IMR-90 (cell line): ENCODE measurements around the gene GOLIM4. TPM values are rescaled to one million over a fixed set of nuclear protein-coding genes. Genes with fewer than 3 reads are reported as not detected.

Source experiments
- ATAC-seq: fragments of 200-7000 bp; cut with Tn5 transposase; 2 replicates; pipeline ENCODE4 v1.9.1; 2020; ENCODE audit warnings: low read depth, mild to moderate bottlenecking, moderate library complexity
- BruUV-seq: library from RNA; stranded (reverse); fragments of 400-500 nt; replicated peaks from 2 replicates; lab custom pipeline; 2021; lab: Mats Ljungman, UMichigan
- CTCF ChIA-PET: fragments of 300-600 bp; formaldehyde crosslinking; extraction: SDS; loops from one replicate; lab custom pipeline; 2021; ENCODE audit warnings: antibody characterized with exemption; lab: Yijun Ruan, JAX
- POLR2A ChIA-PET: fragments of 300-600 bp; sonication (Branson Sonifier 250); formaldehyde crosslinking; loops from one replicate; lab custom pipeline; 2022; ENCODE audit warnings: antibody characterized with exemption; ENCODE audit not compliant: unreplicated experiment; lab: Charles Lee
- DNase-seq: peaks from one replicate; pipeline ENCODE4 v3.0.0; 2013
- H2AFZ ChIP-seq: replicated peaks from 2 replicates; pipeline ENCODE3; 2013; ENCODE audit warnings: low read length, mild to moderate bottlenecking; ENCODE audit not compliant: poor library complexity
- H2AK5ac ChIP-seq: 2 replicates; pipeline ENCODE4 v1.6.1; 2013; ENCODE audit warnings: low read depth, low read length, inconsistent platforms
- H2AK9ac ChIP-seq: replicated peaks from 2 replicates; pipeline ENCODE3; 2013; ENCODE audit warnings: mild to moderate bottlenecking, low read depth, low read length, moderate library complexity; ENCODE audit not compliant: poor library complexity
- H2BK120ac ChIP-seq: 2 replicates; pipeline ENCODE4 v1.6.1; 2013; ENCODE audit warnings: low read depth, low read length, inconsistent platforms
- H2BK15ac ChIP-seq: 3 replicates; pipeline ENCODE4 v1.6.1; 2013; ENCODE audit warnings: low read depth, low read length, inconsistent platforms
- H2BK20ac ChIP-seq: 2 replicates; pipeline ENCODE4 v1.6.1; 2013; ENCODE audit warnings: low read depth, mild to moderate bottlenecking, inconsistent platforms, low read length, moderate library complexity
- H2BK5ac ChIP-seq: 2 replicates; pipeline ENCODE4 v1.6.1; 2013; ENCODE audit warnings: mild to moderate bottlenecking, low read depth, low read length, inconsistent platforms; ENCODE audit not compliant: poor library complexity, severe bottlenecking
- H3K14ac ChIP-seq: replicated peaks from 2 replicates; pipeline ENCODE4 v1.6.1; 2013; ENCODE audit warnings: low read depth, low read length, inconsistent platforms
- H3K18ac ChIP-seq: 2 replicates; pipeline ENCODE4 v1.6.1; 2013; ENCODE audit warnings: low read depth, low read length, control low read depth
- H3K23ac ChIP-seq: 2 replicates; pipeline ENCODE4 v1.6.1; 2013; ENCODE audit warnings: low read depth, low read length, inconsistent platforms
- H3K27ac ChIP-seq: 2 replicates; pipeline ENCODE4 v1.5.1; 2013; ENCODE audit warnings: mild to moderate bottlenecking, control low read depth, low read length; ENCODE audit not compliant: insufficient read depth
- H3K27me3 ChIP-seq: 2 replicates; pipeline ENCODE4 v1.6.1; 2013; ENCODE audit warnings: low read length; ENCODE audit not compliant: control insufficient read depth, insufficient read depth
- H3K36me3 ChIP-seq: 2 replicates; pipeline ENCODE4 v1.6.1; 2013; ENCODE audit warnings: low read length, mixed read lengths; ENCODE audit not compliant: control insufficient read depth, insufficient read depth
- H3K4ac ChIP-seq: 2 replicates; pipeline ENCODE4 v1.6.1; 2013; ENCODE audit warnings: low read depth, low read length, inconsistent platforms
- H3K4me1 ChIP-seq: 2 replicates; pipeline ENCODE4 v1.6.1; 2013; ENCODE audit warnings: low read length, mixed read lengths; ENCODE audit not compliant: control insufficient read depth, insufficient read depth
- H3K4me2 ChIP-seq: 2 replicates; pipeline ENCODE4 v1.6.1; 2013; ENCODE audit warnings: low read depth, mild to moderate bottlenecking, control low read depth, low read length, moderate library complexity
- H3K4me3 ChIP-seq: 2 replicates; pipeline ENCODE4 v1.5.1; 2013; ENCODE audit warnings: low read depth, mild to moderate bottlenecking, control low read depth, low read length, moderate library complexity; ENCODE audit not compliant: insufficient read depth
- H3K56ac ChIP-seq: 2 replicates; pipeline ENCODE4 v1.6.1; 2013; ENCODE audit warnings: low read length, inconsistent platforms; ENCODE audit not compliant: insufficient read depth; ENCODE audit errors: extremely low read depth
- H3K79me1 ChIP-seq, 2 experiments: 2 replicates each; pipeline ENCODE4 v1.6.1; 2013; ENCODE audit warnings: low read length in 2 of 2, inconsistent platforms in 1 of 2, low read depth in 1 of 2
- H3K9ac ChIP-seq: 2 replicates; pipeline ENCODE4 v1.6.1; 2013; ENCODE audit warnings: low read depth, low read length, control low read depth
- H3K9me1 ChIP-seq: 2 replicates; pipeline ENCODE4 v1.6.1; 2013; ENCODE audit warnings: low read length, inconsistent platforms; ENCODE audit not compliant: insufficient read depth
- H3K9me3 ChIP-seq: 2 replicates; pipeline ENCODE4 v1.6.1; 2013; ENCODE audit warnings: low read length; ENCODE audit not compliant: control insufficient read depth, insufficient read depth
- H4K20me1 ChIP-seq: 2 replicates; pipeline ENCODE4 v1.6.1; 2013; ENCODE audit warnings: low read length, inconsistent platforms; ENCODE audit not compliant: insufficient read depth
- H4K5ac ChIP-seq: 2 replicates; pipeline ENCODE4 v1.6.1; 2013; ENCODE audit warnings: mild to moderate bottlenecking, low read depth, low read length, control low read depth
- H4K8ac ChIP-seq, 2 experiments: 2 replicates each; pipeline ENCODE4 v1.6.1; 2013; ENCODE audit warnings: low read depth in 2 of 2, low read length in 2 of 2, control low read depth in 1 of 2, inconsistent platforms in 1 of 2
- H4K91ac ChIP-seq: 2 replicates; pipeline ENCODE4 v1.6.1; 2013; ENCODE audit warnings: low read depth, low read length, inconsistent platforms; ENCODE audit not compliant: insufficient read depth
- BHLHE40 ChIP-seq: fragments of 150-350 bp; IDR thresholded peaks from 2 replicates; pipeline ENCODE4 v1.6.1; 2016; ENCODE audit warnings: mild to moderate bottlenecking, low read depth, low read length
- CEBPB ChIP-seq: IDR thresholded peaks from 2 replicates; pipeline ENCODE4 v1.6.1; 2012; ENCODE audit warnings: low read depth, low read length, improper control_type of control experiment
- CHD1 ChIP-seq: IDR thresholded peaks from 2 replicates; pipeline ENCODE4 v1.6.1; 2012; ENCODE audit warnings: low read depth, low read length, improper control_type of control experiment
- CTCF ChIP-seq: conservative IDR thresholded peaks from 2 replicates; pipeline ENCODE4 v1.5.1; 2012; ENCODE audit warnings: mild to moderate bottlenecking, low read depth, low read length, improper control_type of control experiment
- ELK1 ChIP-seq: fragments of 150-350 bp; IDR thresholded peaks from 2 replicates; pipeline ENCODE4 v1.6.1; 2016; ENCODE audit warnings: low read depth, mild to moderate bottlenecking, low read length, moderate library complexity, borderline replicate concordance
- FOS ChIP-seq: fragments of 150-350 bp; IDR thresholded peaks from 2 replicates; pipeline ENCODE4 v1.6.1; 2016; ENCODE audit warnings: low read depth, low read length
- MAFK ChIP-seq: IDR thresholded peaks from 2 replicates; pipeline ENCODE4 v1.6.1; 2012; ENCODE audit warnings: low read depth, low read length, improper control_type of control experiment
- MAZ ChIP-seq: IDR thresholded peaks from 2 replicates; pipeline ENCODE4 v1.6.1; 2012; ENCODE audit warnings: low read depth, mild to moderate bottlenecking, low read length, improper control_type of control experiment, moderate library complexity, borderline replicate concordance
- MXI1 ChIP-seq: IDR thresholded peaks from 2 replicates; pipeline ENCODE4 v1.6.1; 2012; ENCODE audit warnings: low read depth, mild to moderate bottlenecking, low read length, moderate library complexity, borderline replicate concordance
- NFE2L2 ChIP-seq: fragments of 150-350 bp; IDR thresholded peaks from 2 replicates; pipeline ENCODE4 v1.6.1; 2016; ENCODE audit warnings: low read depth, mild to moderate bottlenecking, low read length
- POLR2A ChIP-seq: IDR thresholded peaks from 2 replicates; pipeline ENCODE4 v1.6.1; 2012; ENCODE audit warnings: mild to moderate bottlenecking, low read depth, low read length
- RAD21 ChIP-seq: IDR thresholded peaks from 2 replicates; pipeline ENCODE4 v1.6.1; 2012; ENCODE audit warnings: low read length, improper control_type of control experiment
- RCOR1 ChIP-seq: IDR thresholded peaks from 2 replicates; pipeline ENCODE4 v1.6.1; 2012; ENCODE audit warnings: mild to moderate bottlenecking, low read length, improper control_type of control experiment; ENCODE audit not compliant: insufficient replicate concordance
- RFX5 ChIP-seq: IDR thresholded peaks from 2 replicates; pipeline ENCODE4 v1.8.0; 2012; ENCODE audit warnings: low read depth, mild to moderate bottlenecking, low read length, moderate library complexity
- USF2 ChIP-seq: fragments of 150-350 bp; IDR thresholded peaks from 2 replicates; pipeline ENCODE4 v1.6.1; 2017; ENCODE audit warnings: mild to moderate bottlenecking, antibody characterized with exemption, low read length, low read depth
- WGBS, 2 experiments: methylation state at CpG; one replicate each; pipeline versions ENCODE4 v1.1.5 to v1.1.7; 2013; ENCODE audit warnings: missing lambda C conversion rate in 2 of 2; ENCODE audit not compliant: insufficient read length in 1 of 2; ENCODE audit errors: extremely low coverage in 2 of 2; 5-methylcytosine and 5-hydroxymethylcytosine counted together
- dilution Hi-C: fragments of 300-500 bp; cut with HindIII; formaldehyde crosslinking; loops from one replicate; pipeline ENCODE4 v1.14.3; 2018; ENCODE audit warnings: low sequenced_read_pairs; ENCODE audit not compliant: unreplicated experiment
- in situ Hi-C: fragments of 300-500 bp; cut with MboI; formaldehyde crosslinking; loops from 3 replicates; pipeline ENCODE4 v1.14.3; 2019; ENCODE audit warnings: low sequenced_read_pairs, inconsistent platforms, mixed read lengths
- intact Hi-C: fragments of 100-400 bp; cut with micrococcal nuclease; formaldehyde crosslinking; loops from 2 replicates; pipeline ENCODE4 v1.10.0; 2022
- polyA plus RNA-seq, 3 experiments: library from polyadenylated mRNA; depleted of rRNA; stranded (reverse); fragments of >200 nt; gene quantifications; 2 replicates each; pipeline ENCODE4 v1.2.3, GENCODE V29; 2012; ENCODE audit warnings: low replicate concordance in 1 of 3
- total RNA-seq: library from RNA; depleted of rRNA; stranded (reverse); fragments of >200 nt; gene quantifications from 2 replicates; pipeline ENCODE4 v1.2.3, GENCODE V29; 2012

The GOLIM4 gene
- total and polyA plus RNA-seq, 2 of the 4 experiments (the other 2 are of a cell fraction), result 44.6 to 71.2 TPM

GRCh38 chr3:168086541-168087260, 9.0 kb downstream of the GOLIM4 start:
- Histone ChIP-seq H3K27ac (no peak overlapping the region), H3K27me3 (no peaks in the 10 kb centered on the region), H3K9me1 (peaks cover 10% of the 10 kb centered on the region), H2BK5ac (no peak overlapping the region), H3K18ac (no peak overlapping the region), H3K79me1 (peaks cover 14 to 65% of the 10 kb centered on the region in 2 experiments), H3K4ac (no peak overlapping the region), H3K23ac (peak overlapping the region; percentile 70; the same call in 1 of the 2 replicates), H3K14ac (no peak overlapping the region), H3K36me3 (no peaks in the 10 kb centered on the region), H4K91ac (no peak overlapping the region), H2AK9ac (no peak overlapping the region), H3K4me3 (no peak overlapping the region), H3K9me3 (no peaks in the 10 kb centered on the region), H2AFZ (no peak overlapping the region), H3K56ac (no peak overlapping the region), H4K5ac (no peak overlapping the region), H2BK120ac (no peak overlapping the region), H3K4me1 (peaks cover 13% of the 10 kb centered on the region), H2BK15ac (no peak overlapping the region), H4K8ac (no peak overlapping the region), H4K20me1 (peaks cover 30% of the 10 kb centered on the region), H2AK5ac (no peak overlapping the region), H2BK20ac (no peak overlapping the region), H3K9ac (no peak overlapping the region), H3K4me2 (no peak overlapping the region)
- in situ Hi-C loops (loop anchor here (25.0 kb wide), 2 partner anchors 1026 to 1676 kb away; partner anchors contain the start of genes ACTRT3, MYNN and TERC), intact Hi-C loops (no loop called here), dilution Hi-C loops (no loop called here)
- WGBS, 2 experiments, result no CpG with 5 or more reads among the region's 3 CpGs
- no TSS peak for BruUV-seq
- no peak for DNase-seq
- CTCF ChIA-PET, result interaction anchor here (0.5 to 1.6 kb wide), 4 partner anchors 25 to 39 kb away, joined by 4 to 7 read pairs (median 4); no protein-coding TSS in a partner anchor
- no peak for ATAC-seq
- POLR2A ChIA-PET, result no interaction called here
- TF ChIP-seq CTCF (no peak), NFE2L2 (no peak), RFX5 (no peak), USF2 (no peak), FOS (no peak), CEBPB (no peak), RAD21 (no peak), BHLHE40 (no peak), MAFK (no peak), MXI1 (no peak), CHD1 (no peak), MAZ (no peak), RCOR1 (no peak), ELK1 (no peak), POLR2A (no peak)
